Stimulated activated CD4-positive, alpha-beta T cell treated with anti-CD3 and anti-CD28 coated beads, Interleukin-4, amount 100 ng/mL, for 48 hours (primary cell): ENCODE results near the gene FLT1.
A peak's percentile ranks its signal among the peaks of the same experiment; 100 is the strongest.

Experiments used
- DNase-seq, 2 donors: peaks; one replicate each; pipeline ENCODE4 v3.0.0-alpha.2; 2020; ENCODE audit warnings: low read depth in 2 of 2

Gene FLT1

DNA sequence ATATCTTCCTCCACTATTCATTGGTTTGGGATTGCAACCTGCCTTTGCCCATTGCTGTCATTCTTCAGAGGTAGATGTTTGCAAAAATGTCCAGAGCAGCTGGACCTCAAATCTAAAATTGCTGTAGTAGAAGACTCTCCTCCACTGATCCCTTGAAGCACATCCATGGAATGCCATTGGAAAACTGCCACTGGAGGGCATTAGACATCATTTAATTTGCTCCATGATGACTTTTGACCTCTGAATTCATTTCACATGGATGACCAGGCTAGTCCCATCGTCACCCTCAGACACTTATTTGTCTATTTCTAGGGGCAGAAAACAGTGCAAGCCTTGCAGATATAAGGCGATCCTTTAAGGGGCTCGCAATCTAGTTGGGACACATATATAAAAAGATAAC lies 33.9 kb upstream of the FLT1 start:
- no peak for DNase-seq

DNA sequence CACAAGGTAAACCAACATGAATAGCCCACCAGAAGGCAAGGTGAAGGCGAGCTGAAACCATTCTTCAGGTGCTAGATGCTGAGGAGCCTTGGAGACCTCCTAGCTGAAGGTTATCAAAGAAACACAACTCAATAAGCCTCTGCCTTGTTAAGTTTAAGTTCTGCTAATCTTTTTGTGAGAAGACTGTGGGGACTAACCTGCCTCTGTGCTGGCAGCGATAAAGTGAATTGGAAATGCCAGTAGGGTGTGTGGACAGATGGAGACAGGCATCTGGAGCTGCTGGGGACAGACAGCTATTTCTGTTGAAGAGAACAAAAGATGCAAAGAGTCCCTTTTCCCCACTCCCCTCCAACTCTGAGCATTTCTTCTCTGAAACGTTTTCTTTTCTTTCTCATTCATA lies 33.5 kb upstream of the FLT1 start:
- DNase-seq, result no peak

DNA sequence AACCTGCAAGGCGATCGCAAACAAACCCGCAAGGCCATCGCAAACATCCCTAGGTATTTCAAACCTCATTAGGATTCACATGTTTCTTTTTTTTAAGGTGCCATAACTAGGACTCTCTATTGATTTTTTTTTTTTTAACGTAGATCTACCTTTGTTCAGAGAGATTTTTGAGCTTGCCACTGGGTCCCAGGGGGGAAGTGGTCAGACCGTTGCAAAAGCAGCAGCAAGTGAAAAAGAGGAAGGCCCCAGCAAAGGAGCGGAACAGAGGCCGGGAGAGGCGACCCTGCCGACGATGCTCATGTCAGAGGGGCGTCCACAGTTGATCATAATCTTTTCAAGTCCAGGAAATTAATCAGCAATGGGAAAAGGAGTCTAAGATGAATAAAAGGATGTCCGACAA lies 32.7 kb upstream of the FLT1 start:
- DNase-seq, result no peak

DNA sequence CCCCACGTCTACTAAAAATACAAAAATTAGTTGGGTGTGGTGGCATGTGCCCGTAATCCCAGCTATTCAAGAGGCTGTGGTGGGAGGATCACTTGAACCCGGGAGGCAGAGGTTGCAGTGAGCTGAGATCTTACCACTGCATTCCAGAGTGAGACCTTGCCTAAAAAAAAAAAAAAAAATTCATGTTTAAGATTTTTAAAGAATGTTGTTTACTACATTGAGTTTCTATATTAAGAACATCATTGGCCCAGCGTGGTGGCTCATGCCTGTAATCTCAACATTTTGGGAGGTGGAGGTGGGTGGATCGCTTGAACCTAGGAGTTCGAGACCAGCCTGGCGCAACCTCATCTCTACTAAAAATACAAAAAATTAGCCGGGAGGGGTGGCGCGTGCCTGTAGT lies 31.9 kb upstream of the FLT1 start:
- no peak for DNase-seq

DNA sequence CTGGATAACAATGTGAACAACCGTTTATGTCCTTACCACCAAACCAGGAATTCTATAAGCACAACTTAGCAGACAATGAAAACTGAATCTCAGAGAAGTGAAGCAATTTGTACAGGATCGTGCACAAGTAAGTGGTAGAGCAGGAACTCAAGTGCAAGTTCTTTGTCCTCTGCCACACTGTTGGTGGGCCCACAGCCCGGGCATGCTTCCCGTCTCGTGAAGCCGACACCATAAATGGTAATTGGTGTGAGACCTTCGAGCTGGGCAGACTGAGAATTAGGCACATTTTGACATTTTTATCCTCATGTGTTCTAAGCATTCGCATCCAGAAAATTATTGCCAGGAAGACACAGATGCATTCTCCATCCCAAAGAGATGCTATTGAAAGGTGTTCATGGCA lies 27.9 kb upstream of the FLT1 start:
- DNase-seq, result no peak

DNA sequence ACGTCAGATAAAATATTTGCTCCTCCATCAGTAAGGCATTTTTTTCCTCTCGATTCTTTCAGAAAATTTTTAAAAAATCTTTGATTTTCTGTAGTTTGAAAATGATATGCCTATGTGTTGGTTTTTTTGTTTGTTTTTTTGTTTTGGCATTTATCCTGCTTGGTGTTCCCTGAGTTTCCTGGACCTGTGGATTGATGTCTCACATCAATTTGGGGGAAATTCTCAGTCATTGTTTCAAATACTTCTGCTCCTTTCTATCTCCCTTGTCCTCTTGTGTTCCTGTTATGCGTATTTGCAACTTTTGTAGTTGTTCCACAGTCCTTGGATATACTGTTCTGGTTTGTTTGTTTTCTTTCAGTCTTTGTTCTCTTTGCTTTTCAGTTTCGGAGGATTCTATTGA lies 18.8 kb upstream of the FLT1 start:
- no peak for DNase-seq

DNA sequence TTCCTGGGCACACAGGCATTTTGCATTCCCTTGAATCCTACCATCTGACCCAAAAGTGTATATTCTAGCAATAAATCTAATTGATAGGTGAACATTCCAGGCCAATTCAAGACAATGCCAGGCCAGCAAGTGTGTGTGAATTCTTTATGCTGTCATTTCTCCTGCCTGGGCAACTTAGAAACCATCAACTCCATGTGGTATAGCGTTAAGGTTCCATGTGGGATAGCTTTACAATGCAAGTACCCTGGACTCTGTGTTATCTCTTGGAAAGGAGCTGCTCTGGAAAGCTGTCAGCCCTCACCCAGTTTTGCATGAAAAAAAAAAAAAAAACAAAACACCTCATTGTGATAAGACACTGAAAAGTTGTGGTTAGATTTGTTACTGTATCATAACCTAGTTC lies 15.6 kb upstream of the FLT1 start:
- no peak for DNase-seq

DNA sequence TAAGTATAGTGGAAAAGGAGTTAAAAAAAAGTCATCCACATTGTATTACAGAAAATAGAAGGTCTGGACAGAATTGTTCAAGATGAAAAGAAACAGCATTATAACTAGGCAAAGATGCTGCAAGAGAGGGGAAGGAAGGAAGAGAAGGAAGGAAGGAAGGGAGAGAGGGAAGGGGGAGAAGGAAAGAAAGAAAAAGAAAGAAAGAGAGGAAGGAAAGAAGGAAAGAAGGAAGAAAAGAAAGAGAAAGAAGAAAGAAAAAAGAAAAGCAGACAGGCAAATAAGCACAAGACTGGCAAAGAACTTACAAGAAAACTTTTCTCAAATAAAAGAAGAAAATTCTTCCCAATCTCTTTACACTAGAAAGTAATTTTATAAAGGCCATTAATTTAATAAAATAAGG lies 15.1 kb upstream of the FLT1 start:
- DNase-seq, result no peak

DNA sequence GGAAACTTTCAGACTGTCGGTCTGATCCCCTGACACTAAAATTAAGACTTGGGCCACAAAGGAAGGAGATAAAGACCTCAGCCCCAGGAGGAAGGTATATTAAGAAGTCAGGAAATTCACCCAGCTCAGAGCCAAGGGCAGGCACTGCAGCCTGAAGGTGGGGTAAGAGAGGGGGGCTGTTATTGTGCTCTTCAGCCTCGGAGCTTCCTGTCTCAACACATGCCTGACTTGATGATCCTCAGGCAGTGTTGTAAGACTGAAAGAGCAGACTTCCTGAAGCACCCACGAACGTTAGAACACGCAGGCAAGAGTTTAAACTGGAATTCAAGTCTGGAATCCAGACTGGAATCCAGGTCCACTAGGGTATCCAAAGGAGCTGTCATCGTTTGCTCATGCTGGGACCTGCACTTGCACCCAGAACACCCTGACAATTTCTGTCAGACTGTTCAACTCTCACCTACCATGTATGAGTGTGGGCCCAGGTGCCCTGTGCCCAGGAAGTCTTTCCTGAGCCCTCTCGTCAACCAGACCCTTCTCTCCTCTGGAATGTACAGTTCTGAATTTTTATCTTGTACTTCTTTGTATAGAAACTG lies 10.7 kb upstream of the FLT1 start:
- no peak for DNase-seq

DNA sequence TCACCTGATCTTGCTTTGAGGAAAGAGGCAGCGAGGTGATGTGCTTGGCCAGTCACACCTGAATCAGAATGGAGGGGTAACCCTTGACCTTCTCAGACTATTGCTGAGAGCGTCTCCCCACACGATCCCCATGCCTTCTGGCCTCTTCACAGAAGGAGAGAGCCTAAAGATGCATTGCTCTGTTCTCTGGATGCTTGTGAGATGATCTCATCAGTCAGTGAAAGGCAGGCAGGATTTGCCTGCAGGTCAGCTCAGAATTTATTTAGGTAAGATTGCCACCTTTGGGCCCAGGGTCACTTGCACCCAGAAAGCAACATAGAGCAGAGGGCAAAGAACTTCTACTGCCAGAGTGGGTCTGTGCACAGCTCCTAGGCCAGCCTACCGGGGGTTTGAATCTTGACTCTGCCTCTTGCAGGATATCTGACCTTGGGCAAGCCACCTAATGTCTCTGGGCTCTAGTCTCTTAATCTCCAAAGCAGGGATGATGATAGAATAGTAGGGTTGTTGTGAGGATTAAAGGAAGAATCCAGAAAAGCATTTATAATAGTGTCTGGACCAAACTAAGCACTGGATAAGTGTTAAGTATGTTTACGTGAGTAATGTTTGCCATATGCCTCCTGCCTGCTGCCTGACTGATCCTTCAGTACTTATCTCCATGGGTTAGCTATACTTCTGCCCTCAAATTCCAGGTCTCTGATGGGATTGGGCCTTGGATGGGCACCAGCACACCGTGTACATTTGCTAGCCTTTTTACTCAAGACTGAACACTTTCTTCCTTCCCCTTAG lies 8.4 kb upstream of the FLT1 start:
- DNase-seq, result no peak

DNA sequence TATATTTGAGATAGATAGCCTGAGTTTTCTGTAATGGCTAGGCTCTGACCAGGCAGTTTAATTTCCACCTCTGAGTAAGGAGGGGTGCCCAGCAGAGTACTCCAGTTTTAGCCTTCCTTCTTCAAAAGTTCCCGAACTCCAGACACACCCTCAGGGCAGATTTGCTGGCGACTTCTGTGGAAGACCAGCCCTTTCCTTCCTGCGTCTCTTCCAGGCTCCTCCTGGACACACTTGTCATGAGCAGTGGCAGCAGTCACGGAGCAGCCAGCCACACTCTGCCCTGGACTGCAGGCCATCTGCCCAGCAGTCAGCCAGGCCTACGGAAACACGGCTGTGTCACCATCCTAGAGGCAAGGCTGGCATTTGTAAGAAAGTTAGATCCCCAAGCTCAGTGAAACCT lies 6.6 kb upstream of the FLT1 start:
- no peak for DNase-seq

DNA sequence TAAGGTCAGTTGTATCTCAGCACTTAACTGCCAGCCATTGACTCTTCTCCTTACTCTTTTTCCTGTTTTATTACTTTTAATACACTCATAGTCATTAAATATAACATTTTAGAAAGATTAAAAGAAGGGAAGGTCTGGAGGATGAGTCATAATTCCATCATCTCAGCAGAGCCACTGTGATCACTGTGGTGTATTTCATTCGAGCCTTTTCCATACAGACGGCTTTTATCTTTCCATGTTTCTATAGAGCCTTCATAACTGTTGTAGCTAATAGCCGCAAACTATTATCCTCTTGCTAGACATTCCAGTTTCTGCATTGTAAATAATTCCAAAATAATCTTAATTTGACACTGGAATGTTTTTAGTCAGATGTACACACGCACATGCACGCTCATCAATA lies 4.7 kb upstream of the FLT1 start:
- DNase-seq, result no peak

DNA sequence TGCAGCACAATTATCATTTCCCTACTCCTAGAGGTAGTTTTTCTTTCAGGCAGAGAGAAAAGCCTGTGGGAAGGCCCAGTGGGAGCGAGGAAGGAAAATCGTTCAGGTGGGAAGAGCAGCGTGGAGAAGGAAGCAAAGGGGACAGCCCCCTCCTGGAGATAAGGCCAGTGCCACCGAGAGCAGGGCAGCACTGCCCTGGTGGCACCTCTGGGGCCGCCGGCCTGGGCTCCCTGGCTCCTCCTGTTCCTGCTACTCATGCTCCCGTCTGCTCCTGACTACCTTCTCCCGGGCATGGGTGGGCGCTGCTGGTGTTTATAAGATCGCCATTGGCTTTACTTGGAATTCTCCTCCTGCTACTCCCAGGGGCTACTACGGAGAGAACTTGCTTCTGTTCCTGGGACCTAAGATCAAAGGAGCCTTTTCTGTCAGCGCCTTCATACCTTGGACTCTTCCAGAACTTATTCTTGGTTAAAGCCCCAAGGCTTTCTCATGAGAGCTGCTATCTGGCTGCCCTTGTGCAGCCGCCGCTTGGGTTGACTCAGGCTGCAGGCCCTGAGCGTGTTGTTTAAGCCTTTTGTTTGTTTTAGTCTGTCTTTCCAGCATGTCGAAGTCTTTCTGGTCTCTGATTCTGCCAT lies 3.7 kb upstream of the FLT1 start:
- DNase-seq, result no peak

DNA sequence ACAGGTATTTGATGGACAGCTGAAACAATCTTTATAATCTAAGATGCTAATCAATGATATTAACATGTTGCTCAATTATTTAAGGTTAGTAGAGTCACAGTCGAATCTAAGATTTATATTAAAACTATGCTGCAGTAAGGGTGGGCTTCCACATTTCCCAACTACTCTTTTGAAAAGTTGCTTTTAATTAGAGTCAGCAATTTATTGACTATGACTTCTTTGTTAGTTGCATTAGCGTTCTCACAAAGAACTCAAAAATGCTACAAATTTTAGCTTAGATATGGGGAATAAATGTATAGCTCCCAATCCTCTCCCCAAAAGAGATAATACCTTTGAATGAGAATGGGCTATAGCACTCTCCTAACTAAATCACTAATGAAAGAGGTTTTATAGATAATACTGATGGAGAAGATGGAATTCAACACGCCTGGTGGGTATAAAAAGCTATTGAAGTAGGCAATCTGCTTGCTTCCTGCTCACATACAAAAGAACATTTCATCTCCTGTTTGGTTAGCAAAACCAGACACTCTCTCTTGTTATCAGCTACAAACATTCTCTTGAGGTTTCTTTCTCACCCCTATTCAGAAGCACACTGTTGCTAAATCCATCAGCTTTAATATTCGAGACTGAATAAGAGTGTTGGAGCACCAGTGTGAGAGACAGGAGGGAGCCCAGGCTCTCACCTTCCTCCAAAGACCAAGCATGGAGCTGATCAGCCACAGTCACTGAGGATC lies 2.4 kb upstream of the FLT1 start:
- DNase-seq, result no peak

DNA sequence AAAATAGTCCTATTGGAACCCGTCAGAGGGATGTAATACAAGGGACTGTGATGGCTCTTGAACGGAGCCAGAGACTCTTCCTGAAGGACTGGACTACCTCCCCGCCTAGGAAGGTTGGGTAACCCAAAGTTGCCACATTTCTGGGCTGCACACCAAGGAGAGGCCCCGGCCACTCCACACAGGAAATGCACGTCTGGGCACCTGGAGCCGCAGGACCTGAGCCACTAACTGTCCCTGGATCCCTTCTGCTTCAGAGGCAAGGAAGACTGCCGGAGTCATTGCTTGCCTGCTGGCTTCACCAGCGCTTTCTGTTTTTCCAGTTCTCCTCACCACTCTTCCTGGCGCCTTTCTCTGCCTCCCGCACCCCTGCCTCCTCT lies 1.2 kb upstream of the FLT1 start:
- DNase-seq, result no peak

DNA sequence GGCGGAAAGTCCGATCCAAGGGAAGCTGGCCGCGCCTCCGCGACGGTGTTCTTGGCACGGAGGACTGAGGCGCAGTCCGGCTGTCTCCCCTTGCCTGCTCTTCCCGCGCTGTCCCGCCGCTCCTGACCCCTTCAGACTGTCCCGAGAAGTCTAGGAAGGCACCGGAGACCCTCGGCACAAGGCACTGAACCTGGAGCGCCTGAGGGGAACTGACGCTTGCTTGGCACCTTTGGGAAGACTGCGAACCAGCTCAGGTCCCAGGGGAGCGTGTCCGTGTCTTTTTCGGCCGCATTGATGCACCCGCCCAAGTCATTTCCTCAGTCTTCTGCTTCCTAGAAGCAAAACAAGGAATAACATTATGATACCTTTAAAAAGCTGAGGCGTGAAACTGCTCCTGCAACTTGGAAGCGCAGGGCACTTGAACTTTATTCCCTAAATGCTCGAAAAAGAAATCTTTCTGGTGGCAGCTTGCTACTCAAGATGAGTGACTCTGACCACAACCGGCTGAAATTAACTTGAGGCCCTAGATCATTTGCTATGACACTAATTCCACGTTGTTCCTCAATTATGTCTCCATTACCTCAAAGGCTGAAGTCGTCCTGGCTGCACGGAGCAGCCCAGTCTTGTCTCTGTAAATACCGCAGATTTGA lies 735 bp upstream of the FLT1 start:
- no peak for DNase-seq

DNA sequence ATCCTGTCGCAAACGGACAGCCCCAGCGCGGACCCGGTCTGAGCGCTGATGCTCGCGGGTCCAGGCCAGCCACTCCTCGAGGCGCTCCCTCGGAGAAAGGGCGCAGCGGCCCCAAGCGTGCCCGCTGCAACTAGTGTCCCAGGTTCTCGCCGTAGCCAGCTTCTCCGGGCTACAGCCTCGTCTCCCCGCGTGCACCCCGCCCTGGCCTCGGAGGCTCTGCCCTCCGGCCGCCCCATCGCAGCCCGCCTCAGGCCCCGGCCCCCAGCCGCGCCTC lies 487 bp downstream of the FLT1 start:
- DNase-seq, result peak in 1 of 2 donors; percentile 7

DNA sequence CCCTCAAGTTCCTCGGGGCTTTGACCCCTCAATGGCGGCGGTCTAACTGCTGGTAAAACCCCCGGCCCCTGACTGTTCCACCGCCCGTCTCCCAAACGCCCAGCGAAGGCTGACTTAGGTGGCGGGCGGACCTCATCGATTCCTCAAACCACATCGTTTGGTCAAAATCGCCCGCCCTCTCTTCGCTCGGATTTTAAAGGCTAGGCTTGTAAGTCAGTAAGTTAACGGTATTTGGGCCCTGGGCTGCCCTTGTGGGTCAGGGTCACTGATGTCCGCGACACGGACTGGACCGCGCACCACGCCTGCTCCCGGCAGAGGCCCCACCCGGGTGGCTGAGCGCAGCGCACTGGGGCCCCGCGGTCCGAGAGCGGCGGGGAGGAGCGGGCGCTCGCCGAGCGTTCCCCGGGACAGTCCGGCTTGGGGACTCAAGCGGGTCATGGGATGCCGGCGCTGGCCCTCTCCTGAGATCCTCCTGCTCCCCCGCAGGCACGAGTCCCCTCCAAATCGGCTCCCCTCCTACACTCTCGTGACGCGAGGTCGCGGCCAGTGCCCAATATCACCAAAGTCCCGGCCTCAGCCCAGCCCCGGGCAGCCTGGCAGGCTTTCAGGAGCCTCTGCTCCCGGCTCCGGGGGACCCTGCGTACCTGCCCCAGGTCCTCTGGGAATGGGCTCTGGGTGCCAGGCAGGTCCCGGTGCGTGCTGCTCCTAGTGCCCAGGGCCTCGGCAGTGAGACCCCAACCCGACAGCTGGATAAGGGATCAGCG lies 1.0 kb downstream of the FLT1 start:
- DNase-seq, result no peak

DNA sequence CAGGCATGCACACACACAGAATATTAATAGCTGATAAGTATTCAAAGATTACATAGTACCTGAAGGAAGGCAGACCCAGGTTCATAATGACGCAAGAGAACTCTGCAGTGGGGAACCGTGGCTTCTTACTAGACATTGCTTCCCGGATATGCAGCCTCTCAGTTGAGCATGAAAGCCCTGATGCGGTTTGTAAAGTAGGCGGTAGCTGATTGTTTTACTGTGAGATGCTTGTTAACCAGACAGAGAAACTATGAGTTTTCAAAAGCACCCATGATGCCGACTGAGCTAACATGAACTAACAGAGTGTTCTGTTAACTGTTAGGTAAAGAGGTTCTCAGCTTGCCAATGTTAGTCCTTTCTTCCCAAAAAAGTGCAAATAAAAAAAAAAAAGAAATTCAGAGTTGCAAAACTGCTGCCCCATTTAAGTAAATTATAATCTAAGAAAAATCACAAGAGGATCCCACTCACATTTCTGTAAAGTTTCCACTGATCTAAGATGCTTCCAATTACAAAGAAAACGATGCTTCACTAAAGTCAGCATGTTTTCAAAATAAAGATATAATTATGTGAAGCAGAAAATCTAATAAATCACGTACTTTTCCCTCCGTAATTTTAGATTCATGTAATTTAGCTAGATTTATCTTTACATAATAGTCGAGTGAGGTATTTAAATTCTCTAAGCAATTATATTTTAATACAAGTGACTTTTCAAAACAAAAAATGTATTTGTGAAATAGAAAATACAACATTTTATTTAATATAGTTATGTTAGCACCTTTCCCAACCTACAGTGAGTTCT lies 2.2 kb downstream of the FLT1 start:
- no peak for DNase-seq

DNA sequence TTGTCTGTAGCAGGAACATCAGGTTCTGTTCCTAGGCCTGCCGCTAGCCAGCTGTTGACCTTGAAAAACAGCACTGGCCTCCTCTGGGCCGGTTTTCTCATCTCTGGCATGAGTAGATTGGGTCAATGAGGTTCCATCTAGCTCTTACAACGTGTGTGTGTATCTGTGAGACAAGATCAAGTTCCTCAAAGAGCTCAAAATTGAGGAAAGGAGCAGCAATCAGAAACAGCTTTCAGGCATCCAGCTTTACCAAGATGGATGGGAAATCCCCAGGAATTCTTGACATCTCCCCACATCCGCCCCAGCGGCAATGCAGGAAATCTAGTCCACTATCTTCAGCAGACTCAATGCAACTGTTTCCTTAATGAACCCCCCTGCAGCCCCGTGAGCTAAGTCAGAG lies 4.9 kb downstream of the FLT1 start:
- DNase-seq, result no peak

DNA sequence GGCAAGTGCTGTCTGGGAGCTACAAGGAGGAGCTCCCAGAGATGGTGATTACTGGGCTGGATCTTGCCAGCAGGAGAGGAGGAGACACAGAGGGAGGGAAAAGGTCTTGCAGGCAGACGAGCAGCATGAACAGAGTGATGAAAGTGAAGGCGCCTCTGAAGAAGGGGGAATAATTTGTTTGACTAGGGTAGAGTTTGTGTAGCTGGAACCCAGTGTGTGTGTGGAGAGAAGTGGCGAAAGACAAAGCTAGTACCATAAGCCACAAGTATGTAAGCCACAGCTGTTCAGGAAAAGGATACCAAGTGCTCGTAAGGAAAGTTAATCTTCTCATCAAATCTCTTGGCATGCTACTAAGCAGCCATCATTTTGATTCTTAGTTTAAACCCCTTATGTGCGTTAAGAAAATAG lies 5.4 kb downstream of the FLT1 start:
- DNase-seq, result no peak
